ENCODE measurements around the gene MSRB1.

Gene MSRB1

GRCh38 chr16:1982013-1982433 lies 39.0 kb upstream of the MSRB1 start:
- Histone ChIP-seq H3K79me2 (ENCODE audit: insufficient read depth, low read depth) (no peaks in the 10 kb centered on the region), H3K9ac (no peak overlapping the region), H3K4me3 (IDR thresholded peaks at IDR 0.05; ENCODE audit: insufficient read depth, low read depth, low read length) (no peak overlapping the region), H3K36me3 (ENCODE audit: insufficient read depth) (no peaks in the 10 kb centered on the region; the same call in 1 of the 2 replicates), H3K4me2 (peak overlapping the region; percentile 4), H4K20me1 (ENCODE audit: insufficient read depth) (no peaks in the 10 kb centered on the region), H3K27ac (peak overlapping the region; percentile 4; the same call in 1 of the 2 replicates), H3K27me3 (ENCODE audit: insufficient read depth, low read depth) (peaks cover 5% of the 10 kb centered on the region; the same call in 1 of the 2 replicates), H3K4me1 (ENCODE audit: low read depth, poor library complexity, severe bottlenecking) (peaks cover 37% of the 10 kb centered on the region), H2AFZ (ENCODE audit: low read depth) (no peak overlapping the region)
- TF ChIP-seq CTCF (conservative IDR thresholded peaks at IDR 0.05; ENCODE audit: low read depth, low read length): no peak

- Histone ChIP-seq H3K4me3 (IDR thresholded peaks at IDR 0.05; ENCODE audit: insufficient read depth, low read depth, low read length) (no peak within 1 kb of the TSS), H2AFZ (ENCODE audit: low read depth) (no peak within 1 kb of the TSS), H3K36me3 (ENCODE audit: insufficient read depth) (no peaks in the 10 kb centered on the region; the same call in 1 of the 2 replicates), H3K4me2 (peak within 1 kb of the TSS; percentile 4), H3K27me3 (ENCODE audit: insufficient read depth, low read depth) (peaks cover 5% of the 10 kb centered on the region; the same call in 1 of the 2 replicates), H3K9ac (no peak within 1 kb of the TSS), H3K4me1 (ENCODE audit: low read depth, poor library complexity, severe bottlenecking) (peaks cover 37% of the 10 kb centered on the region), H3K79me2 (ENCODE audit: insufficient read depth, low read depth) (no peaks in the 10 kb centered on the region), H3K27ac (peak within 1 kb of the TSS; percentile 4; the same call in 1 of the 2 replicates), H4K20me1 (ENCODE audit: insufficient read depth) (no peaks in the 10 kb centered on the region)
- TF ChIP-seq CTCF (conservative IDR thresholded peaks at IDR 0.05; ENCODE audit: low read depth, low read length): no peak
Observed at GRCh38 chr16:1981398-1981836, 38.4 kb upstream of the MSRB1 start, which contains the start of gene NOXO1. Gene NOXO1, minus strand, starts transcription at chr16:1981469. Its CDS starts 290 bp downstream, at chr16:1981179.

GRCh38 chr16:1980770-1981087 lies 37.7 kb upstream of the MSRB1 start:
- no peak overlapping the region for H3K4me2 ChIP-seq

GRCh38 chr16:1980030-1980769 lies 37.2 kb upstream of the MSRB1 start:
- no peak for TF ChIP-seq CTCF (conservative IDR thresholded peaks at IDR 0.05; ENCODE audit: low read depth, low read length)
- H3K79me2 ChIP-seq (ENCODE audit: insufficient read depth, low read depth): no peaks in the 10 kb centered on the region
- no peaks in the 10 kb centered on the region for H4K20me1 ChIP-seq (ENCODE audit: insufficient read depth)
- H3K4me3 ChIP-seq (IDR thresholded peaks at IDR 0.05; ENCODE audit: insufficient read depth, low read depth, low read length): no peak overlapping the region
- no peaks in the 10 kb centered on the region; the same call in 1 of the 2 replicates for H3K36me3 ChIP-seq (ENCODE audit: insufficient read depth)
- H2AFZ ChIP-seq (ENCODE audit: low read depth): no peak overlapping the region
- H3K4me1 ChIP-seq (ENCODE audit: low read depth, poor library complexity, severe bottlenecking): peaks cover 30% of the 10 kb centered on the region
- H3K27me3 ChIP-seq (ENCODE audit: insufficient read depth, low read depth): peaks cover 5% of the 10 kb centered on the region; the same call in 1 of the 2 replicates
- H3K4me2 ChIP-seq: no peak overlapping the region
- H3K9ac ChIP-seq: no peak overlapping the region
- H3K27ac ChIP-seq: no peak overlapping the region

More at GRCh38 chr16:1980770-1981087, 37.7 kb upstream of the MSRB1 start:
- Histone ChIP-seq H3K79me2 (ENCODE audit: insufficient read depth, low read depth) (no peaks in the 10 kb centered on the region), H3K4me3 (IDR thresholded peaks at IDR 0.05; ENCODE audit: insufficient read depth, low read depth, low read length) (no peak overlapping the region), H3K27ac (no peak overlapping the region), H3K36me3 (ENCODE audit: insufficient read depth) (no peaks in the 10 kb centered on the region; the same call in 1 of the 2 replicates), H3K27me3 (ENCODE audit: insufficient read depth, low read depth) (peaks cover 5% of the 10 kb centered on the region; the same call in 1 of the 2 replicates), H4K20me1 (ENCODE audit: insufficient read depth) (no peaks in the 10 kb centered on the region), H3K9ac (no peak overlapping the region), H3K4me1 (ENCODE audit: low read depth, poor library complexity, severe bottlenecking) (peaks cover 36% of the 10 kb centered on the region), H2AFZ (ENCODE audit: low read depth) (no peak overlapping the region)
- no peak for TF ChIP-seq CTCF (conservative IDR thresholded peaks at IDR 0.05; ENCODE audit: low read depth, low read length)
